WTC11 (cell line): ENCODE data around the gene HMGCL. TPM values are rescaled to one million over a fixed set of nuclear protein-coding genes. Genes with fewer than 3 reads are reported as not detected.

Experiments used
- ATAC-seq: fragments of 200-7000 bp; cut with Tn5 transposase; 2 replicates; pipeline ENCODE4 v1.10.0; 2021; ENCODE audit warnings: mild to moderate bottlenecking, moderate library complexity
- CTCF ChIA-PET: fragments of 300-600 bp; sonication (Branson Sonifier 250); formaldehyde crosslinking; loops from one replicate; lab custom pipeline; 2021; ENCODE audit warnings: antibody characterized with exemption; lab: Charles Lee
- POLR2A ChIA-PET: fragments of 350-600 bp; sonication (Branson Sonifier 250); formaldehyde crosslinking; loops from one replicate; lab custom pipeline; 2021; ENCODE audit warnings: antibody characterized with exemption; lab: Charles Lee
- DNase-seq: peaks from one replicate; pipeline ENCODE4 v3.0.0; 2021; ENCODE audit warnings: low spot score
- H3K27ac Mint-ChIP-seq: 2 replicates; pipeline ENCODE4 v1.8.0; 2021; ENCODE audit warnings: mixed read lengths
- H3K27me3 Mint-ChIP-seq: 2 replicates; pipeline ENCODE4 v1.8.0; 2021; ENCODE audit warnings: low read depth, mild to moderate bottlenecking, moderate library complexity, mixed read lengths
- H3K36me3 Mint-ChIP-seq: 2 replicates; pipeline ENCODE4 v1.8.0; 2021; ENCODE audit warnings: mixed read lengths
- H3K4me1 Mint-ChIP-seq: 2 replicates; pipeline ENCODE4 v1.8.0; 2022; ENCODE audit warnings: mixed read lengths
- H3K4me3 Mint-ChIP-seq: 2 replicates; pipeline ENCODE4 v1.8.0; 2021; ENCODE audit warnings: mild to moderate bottlenecking, moderate library complexity, mixed read lengths
- H3K9me3 Mint-ChIP-seq: 2 replicates; pipeline ENCODE4 v1.8.0; 2021; ENCODE audit warnings: mixed read lengths
- ATF2 ChIP-seq: sonication (generic); formaldehyde crosslinking; IDR thresholded peaks from 2 replicates; pipeline ENCODE4 v1.8.1; 2022; ENCODE audit warnings: low read depth, missing genetic modification reagents, borderline replicate concordance
- ATF3 ChIP-seq: sonication (generic); formaldehyde crosslinking; conservative IDR thresholded peaks from 2 replicates; pipeline ENCODE4 v1.8.1; 2022; ENCODE audit warnings: mild to moderate bottlenecking, missing genetic modification reagents
- ELF4 ChIP-seq: sonication (generic); formaldehyde crosslinking; IDR thresholded peaks from 2 replicates; pipeline ENCODE4 v1.8.1; 2022; ENCODE audit warnings: low read depth, mild to moderate bottlenecking, moderate library complexity, missing genetic modification reagents
- GABPB1 ChIP-seq: sonication (generic); formaldehyde crosslinking; IDR thresholded peaks from 2 replicates; pipeline ENCODE4 v1.8.1; 2023; ENCODE audit warnings: mild to moderate bottlenecking, missing genetic modification reagents
- IRF1 ChIP-seq: sonication (generic); formaldehyde crosslinking; IDR thresholded peaks from 2 replicates; pipeline ENCODE4 v1.8.0; 2023; ENCODE audit warnings: missing genetic modification reagents
- JAZF1 ChIP-seq: fragments of 250-450 bp; sonication (Bioruptor Pico); IDR thresholded peaks from 2 replicates; pipeline ENCODE4 v1.9.0; 2021; ENCODE audit warnings: moderate library complexity, mild to moderate bottlenecking, inconsistent platforms
- JUN ChIP-seq: sonication (generic); formaldehyde crosslinking; IDR thresholded peaks from 2 replicates; pipeline ENCODE4 v1.8.0; 2023; ENCODE audit warnings: mild to moderate bottlenecking, missing genetic modification reagents
- KAT7 ChIP-seq: sonication (generic); formaldehyde crosslinking; IDR thresholded peaks from 2 replicates; pipeline ENCODE4 v1.8.1; 2023; ENCODE audit warnings: missing genetic modification reagents, mild to moderate bottlenecking, borderline replicate concordance
- NFE2L1 ChIP-seq: sonication (generic); formaldehyde crosslinking; IDR thresholded peaks from 2 replicates; pipeline ENCODE4 v1.8.1; 2023; ENCODE audit warnings: missing genetic modification reagents
- PREB ChIP-seq: sonication (generic); formaldehyde crosslinking; IDR thresholded peaks from 2 replicates; pipeline ENCODE4 v1.8.1; 2022; ENCODE audit warnings: mild to moderate bottlenecking, missing genetic modification reagents, moderate library complexity, borderline replicate concordance
- PRRX2 ChIP-seq: fragments of 250-450 bp; sonication (Bioruptor Pico); IDR thresholded peaks from 2 replicates; pipeline ENCODE4 v1.8.0; 2021; ENCODE audit warnings: mild to moderate bottlenecking
- TCF7 ChIP-seq: sonication (generic); formaldehyde crosslinking; IDR thresholded peaks from 2 replicates; pipeline ENCODE4 v1.8.0; 2022; ENCODE audit warnings: mild to moderate bottlenecking, low read depth, missing genetic modification reagents, moderate library complexity
- TEAD4 ChIP-seq: sonication (generic); formaldehyde crosslinking; IDR thresholded peaks from 2 replicates; pipeline ENCODE4 v1.8.0; 2022; ENCODE audit warnings: mild to moderate bottlenecking, missing genetic modification reagents
- TP53 ChIP-seq: sonication (generic); formaldehyde crosslinking; IDR thresholded peaks from 2 replicates; pipeline ENCODE4 v1.8.1; 2023; ENCODE audit warnings: mild to moderate bottlenecking, missing genetic modification reagents
- USF2 ChIP-seq: sonication (generic); formaldehyde crosslinking; IDR thresholded peaks from 2 replicates; pipeline ENCODE4 v1.8.1; 2023; ENCODE audit warnings: mild to moderate bottlenecking, missing genetic modification reagents, moderate library complexity
- ZNF138 ChIP-seq: sonication (generic); formaldehyde crosslinking; conservative IDR thresholded peaks from 2 replicates; pipeline ENCODE4 v1.8.1; 2022; ENCODE audit warnings: mild to moderate bottlenecking, moderate library complexity, missing genetic modification reagents
- ZNF263 ChIP-seq: sonication (generic); formaldehyde crosslinking; IDR thresholded peaks from 2 replicates; pipeline ENCODE4 v1.8.1; 2022; ENCODE audit warnings: low read depth, mild to moderate bottlenecking, moderate library complexity, missing genetic modification reagents
- ZNF317 ChIP-seq: sonication (generic); formaldehyde crosslinking; IDR thresholded peaks from 2 replicates; pipeline ENCODE4 v1.8.1; 2023; ENCODE audit warnings: low read depth, mild to moderate bottlenecking, moderate library complexity, missing genetic modification reagents, borderline replicate concordance
- ZNF425 ChIP-seq: fragments of 250-450 bp; sonication (Bioruptor Pico); conservative IDR thresholded peaks from 2 replicates; pipeline ENCODE4 v1.9.0; 2021; ENCODE audit warnings: mild to moderate bottlenecking
- total RNA-seq: library from RNA; stranded (reverse); gene quantifications from 3 replicates; pipeline ENCODE4 v1.2.3, GENCODE V29; 2021

HMGCL gene
- total RNA-seq, 1 experiment from 2014 or later: 22.7 TPM

- TF ChIP-seq ZNF425 (CRISPR knock-in tag) (no peak), GABPB1 (CRISPR knock-in tag) (0 out of 2 replicates have a peak, but pooled peaks have one; percentile 44), ZNF138 (CRISPR knock-in tag) (no peak), ZNF317 (no peak), ATF3 (no peak), TCF7 (CRISPR knock-in tag) (no peak), TEAD4 (CRISPR knock-in tag) (no peak), KAT7 (peak; percentile 70; the same call in 1 of the 2 replicates), IRF1 (no peak), JUN (0 out of 2 replicates have a peak, but pooled peaks have one; percentile 19), ELF4 (CRISPR knock-in tag) (no peak), ATF2 (CRISPR knock-in tag) (no peak), TP53 (CRISPR knock-in tag) (no peak), ZNF263 (no peak), PREB (CRISPR knock-in tag) (0 out of 2 replicates have a peak, but pooled peaks have one; percentile 24), PRRX2 (CRISPR knock-in tag) (no peak), USF2 (peak; percentile 93)
- TF ChIP-seq, all 79 proteins: peak for 22
Measured at GRCh38 chr1:23825076-23825761, at the start of gene HMGCL (continued).

GRCh38 chr1:23872421-23872820 lies 47.2 kb upstream of the HMGCL start:
- peaks cover 3% of the 10 kb centered on the region; the same call in 1 of the 2 replicates for H3K36me3 Mint-ChIP-seq
- peaks cover 9% of the 10 kb centered on the region for H3K4me1 Mint-ChIP-seq
- peaks cover 6% of the 10 kb centered on the region for H3K9me3 Mint-ChIP-seq
- ChIA-PET POLR2A (no interaction called here), CTCF (no interaction called here)
- no peak for DNase-seq
- no peak overlapping the region for H3K4me3 Mint-ChIP-seq
- no peak for ATAC-seq
- peaks cover 32% of the 10 kb centered on the region for H3K27me3 Mint-ChIP-seq
- no peak overlapping the region for H3K27ac Mint-ChIP-seq
- no peak for TF ChIP-seq NFE2L1 (CRISPR knock-in tag)
- no peak for TF ChIP-seq TEAD4 (CRISPR knock-in tag)
- no peak for TF ChIP-seq JAZF1
